Fibroblast of the aortic adventitia (primary cell): ENCODE results near the gene ZFAND5. TPM values are rescaled to one million over a fixed set of nuclear protein-coding genes. Genes with fewer than 3 reads are reported as not detected.

Experiments
- DNase-seq: peaks from one replicate; pipeline ENCODE4 v3.0.0-alpha.2; 2010; ENCODE audit warnings: low read depth
- H3K4me3 ChIP-seq: 2 replicates; pipeline ENCODE4 v1.5.1; 2011; ENCODE audit warnings: low read depth, mild to moderate bottlenecking, control low read depth, low read length, moderate library complexity
- total RNA-seq: library from RNA; depleted of rRNA; stranded (reverse); fragments of >200 nt; gene quantifications from 2 replicates; pipeline ENCODE4 v1.2.3, GENCODE V29; 2012; ENCODE audit warnings: low replicate concordance
- TF ChIP-seq, protein P1 (sequence below): IDR thresholded peaks from 2 replicates; pipeline ENCODE4 v1.5.1; 2011; ENCODE audit warnings: mild to moderate bottlenecking, low read length, control low read depth, inconsistent platforms; ENCODE audit not compliant: insufficient read depth

The ZFAND5 gene
- total RNA-seq, 1 donor = 112 TPM

DNA sequence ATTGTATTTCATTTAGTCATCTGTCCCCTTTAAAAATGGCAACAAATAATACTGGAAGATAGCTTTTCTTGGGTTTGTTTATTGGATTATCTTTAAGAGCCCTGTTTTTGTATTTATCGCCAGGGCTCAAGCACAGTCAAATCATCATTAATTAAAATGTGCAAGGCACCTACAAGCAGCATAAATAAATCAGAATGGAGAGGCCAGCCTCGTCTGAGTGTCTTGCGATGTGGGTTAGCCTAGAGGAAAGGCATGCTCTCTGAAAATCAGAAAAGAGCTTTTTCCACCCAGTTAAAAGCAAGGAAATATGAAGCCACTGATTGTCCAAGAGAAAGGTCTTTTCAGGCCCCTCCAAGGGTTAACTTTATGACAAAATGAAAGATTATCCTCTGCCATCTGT is 31.8 kb downstream of the ZFAND5 start:
- no peak overlapping the region for H3K4me3 ChIP-seq
- TF ChIP-seq, protein P1, sequence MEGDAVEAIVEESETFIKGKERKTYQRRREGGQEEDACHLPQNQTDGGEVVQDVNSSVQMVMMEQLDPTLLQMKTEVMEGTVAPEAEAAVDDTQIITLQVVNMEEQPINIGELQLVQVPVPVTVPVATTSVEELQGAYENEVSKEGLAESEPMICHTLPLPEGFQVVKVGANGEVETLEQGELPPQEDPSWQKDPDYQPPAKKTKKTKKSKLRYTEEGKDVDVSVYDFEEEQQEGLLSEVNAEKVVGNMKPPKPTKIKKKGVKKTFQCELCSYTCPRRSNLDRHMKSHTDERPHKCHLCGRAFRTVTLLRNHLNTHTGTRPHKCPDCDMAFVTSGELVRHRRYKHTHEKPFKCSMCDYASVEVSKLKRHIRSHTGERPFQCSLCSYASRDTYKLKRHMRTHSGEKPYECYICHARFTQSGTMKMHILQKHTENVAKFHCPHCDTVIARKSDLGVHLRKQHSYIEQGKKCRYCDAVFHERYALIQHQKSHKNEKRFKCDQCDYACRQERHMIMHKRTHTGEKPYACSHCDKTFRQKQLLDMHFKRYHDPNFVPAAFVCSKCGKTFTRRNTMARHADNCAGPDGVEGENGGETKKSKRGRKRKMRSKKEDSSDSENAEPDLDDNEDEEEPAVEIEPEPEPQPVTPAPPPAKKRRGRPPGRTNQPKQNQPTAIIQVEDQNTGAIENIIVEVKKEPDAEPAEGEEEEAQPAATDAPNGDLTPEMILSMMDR = no peak
- DNase-seq = no peak

DNA sequence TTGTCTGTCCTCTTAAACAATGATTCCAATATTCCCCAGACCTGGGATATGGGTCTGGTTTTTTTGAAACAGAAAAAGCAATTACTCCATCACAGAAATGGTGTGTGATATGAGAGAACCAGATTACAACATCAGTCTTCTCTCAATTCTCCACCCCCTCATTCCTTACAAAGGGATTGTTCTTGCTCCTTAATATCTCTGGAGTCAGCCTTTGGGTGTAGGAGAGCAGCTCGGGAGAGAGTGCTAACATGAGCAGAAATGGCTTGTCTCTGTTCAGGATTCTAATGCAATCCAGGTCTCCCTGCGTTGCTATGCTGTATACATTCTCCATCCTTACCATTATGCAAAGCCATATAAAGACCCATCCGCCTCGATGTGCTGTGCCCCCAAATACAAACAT is 32.7 kb downstream of the ZFAND5 start:
- no peak overlapping the region for H3K4me3 ChIP-seq
- TF ChIP-seq, protein P1 = no peak
- DNase-seq = no peak

DNA sequence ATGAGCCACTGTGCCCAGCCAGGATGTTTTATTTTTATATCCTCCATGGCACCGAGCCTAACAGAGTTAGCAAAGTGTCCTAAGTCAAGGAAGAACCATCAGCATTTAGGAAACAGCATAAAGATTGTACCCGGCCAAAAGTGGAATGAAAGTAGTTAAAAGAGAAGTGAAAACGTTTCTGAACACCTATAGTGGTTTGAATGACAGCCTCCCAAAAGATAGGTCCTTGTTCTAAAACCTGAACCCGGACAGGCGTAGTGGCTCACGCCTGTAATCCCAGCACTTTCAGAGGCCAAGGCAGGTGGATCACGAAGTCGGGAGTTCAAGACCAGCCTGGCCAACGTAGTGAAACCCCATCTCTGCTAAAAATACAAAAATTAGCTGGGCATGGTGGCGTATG is 37.4 kb downstream of the ZFAND5 start:
- DNase-seq = no peak
- TF ChIP-seq, protein P1 = no peak

DNA sequence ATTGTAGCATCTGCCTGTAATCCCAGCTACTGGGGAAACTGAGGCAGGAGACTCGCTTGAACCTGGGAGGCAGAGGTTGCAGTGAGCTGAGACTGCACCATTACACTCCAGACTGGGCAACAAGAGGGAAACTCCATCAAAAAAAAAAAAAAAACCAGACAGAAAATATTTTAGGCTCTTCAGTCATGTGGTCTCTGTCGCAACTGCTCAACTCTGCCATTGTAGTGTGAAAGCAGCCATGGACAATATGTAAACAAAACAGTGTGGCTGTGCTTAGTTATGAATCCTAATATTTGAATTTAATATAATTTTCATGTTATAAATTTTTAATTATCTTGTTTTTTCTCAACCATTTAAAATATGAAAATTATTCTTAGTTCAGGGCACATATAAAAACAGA is 38.4 kb downstream of the ZFAND5 start:
- no peak overlapping the region for H3K4me3 ChIP-seq
- TF ChIP-seq, protein P1 = no peak
- DNase-seq = no peak

More for the DNA sequence above, 37.4 kb downstream of the ZFAND5 start:
- no peak overlapping the region for H3K4me3 ChIP-seq

DNA sequence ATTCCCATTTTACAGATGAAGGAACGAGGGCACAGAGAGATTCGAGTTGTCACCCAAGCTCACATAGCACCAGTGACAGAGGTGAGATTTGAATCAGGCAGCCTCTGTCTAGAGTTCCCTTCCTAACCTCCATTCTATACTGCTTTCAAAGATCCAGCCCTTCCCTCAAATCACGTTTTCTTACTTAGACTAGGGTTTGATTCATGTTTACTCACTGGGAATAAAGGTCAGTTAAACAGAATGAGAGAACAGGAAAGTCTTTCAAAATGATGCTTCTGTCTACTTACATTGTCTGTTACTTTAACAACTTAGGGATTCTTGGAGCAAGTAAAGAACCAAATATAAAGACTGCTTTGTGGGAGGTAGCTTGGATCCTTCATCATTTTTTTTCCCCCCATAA is 40.0 kb downstream of the ZFAND5 start:
- DNase-seq = no peak
- H3K4me3 ChIP-seq = no peak overlapping the region
- TF ChIP-seq, protein P1 = no peak

DNA sequence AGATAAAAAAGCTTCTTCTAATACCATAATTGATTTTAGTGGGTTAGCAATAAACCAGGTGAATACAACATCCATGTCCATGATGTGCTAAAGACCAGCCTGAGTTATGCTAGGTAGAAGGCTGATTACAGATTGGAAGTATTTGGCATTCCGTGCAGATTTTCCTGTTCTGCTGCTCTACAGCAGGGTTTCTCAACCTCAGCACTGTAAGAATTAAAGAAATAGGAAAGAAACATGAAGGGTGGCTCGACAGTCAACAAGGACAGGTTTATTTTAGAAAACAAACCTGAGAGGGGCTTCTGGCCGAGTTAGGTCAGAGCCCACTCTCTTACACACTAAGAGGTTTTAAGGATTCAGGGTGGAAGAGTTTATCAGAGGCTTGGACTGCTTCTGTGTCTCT is 42.3 kb downstream of the ZFAND5 start:
- TF ChIP-seq, protein P1 = no peak
- H3K4me3 ChIP-seq = no peak overlapping the region
- no peak for DNase-seq

DNA sequence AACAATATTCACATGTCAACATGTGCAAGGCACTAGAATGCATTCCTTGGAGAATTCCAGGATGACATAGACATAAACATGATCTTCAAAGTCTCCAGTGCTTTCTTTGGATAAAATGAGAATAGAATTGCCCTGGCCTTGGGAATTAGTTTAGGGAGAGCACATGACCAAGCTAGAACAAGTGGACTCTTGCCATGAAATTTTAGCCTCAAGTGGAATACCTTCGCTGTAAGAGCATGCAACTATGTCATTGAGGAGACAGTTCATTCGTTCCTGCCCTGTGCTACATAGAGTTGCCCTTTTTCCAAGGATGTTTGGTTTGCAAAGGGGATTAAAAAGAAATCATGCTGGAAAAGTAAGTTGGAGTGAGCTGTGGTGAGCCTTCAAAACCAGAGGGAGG is 42.7 kb downstream of the ZFAND5 start:
- TF ChIP-seq, protein P1 = no peak
- no peak overlapping the region for H3K4me3 ChIP-seq
- peak; percentile 11 for DNase-seq
